GM12878 (cell line): Measurements from ENCODE around the gene GARNL3. TPM values are rescaled to one million over a fixed set of nuclear protein-coding genes. Genes with fewer than 3 reads are reported as not detected.

ENCODE experiments used
- ATAC-seq: fragments of 200-7000 bp; cut with Tn5 transposase; 3 replicates; pipeline ENCODE4 v1.9.1; 2020; ENCODE audit warnings: mild to moderate bottlenecking, moderate library complexity
- BruUV-seq: library from RNA; stranded (reverse); fragments of 400-500 nt; replicated peaks from 2 replicates; lab custom pipeline; 2021; lab: Mats Ljungman, UMichigan
- CTCF ChIA-PET: fragments of 300-600 bp; sonication (Branson Sonifier 250); formaldehyde crosslinking; extraction: SDS; loops from one replicate; lab custom pipeline; 2021; ENCODE audit warnings: inconsistent platforms; lab: Yijun Ruan, JAX
- POLR2A ChIA-PET: fragments of 350-600 bp; formaldehyde crosslinking; extraction: SDS; loops from one replicate; lab custom pipeline; 2021; ENCODE audit warnings: inconsistent platforms; lab: Charles Lee
- RAD21 ChIA-PET: fragments of 300-600 bp; sonication (Branson Sonifier 250); formaldehyde crosslinking; loops from one replicate; lab custom pipeline; 2023; ENCODE audit warnings: antibody characterized with exemption; ENCODE audit not compliant: unreplicated experiment; lab: Charles Lee
- SMC1A ChIA-PET: fragments of 300-600 bp; sonication (Branson Sonifier 250); formaldehyde crosslinking; loops from one replicate; lab custom pipeline; 2023; ENCODE audit not compliant: unreplicated experiment, uncharacterized antibody; lab: Charles Lee
- DNase-seq: peaks from one replicate; pipeline ENCODE4 v3.0.0-alpha.2; 2011; ENCODE audit warnings: low read depth, low spot score
- FAIRE-seq: peaks from 3 replicates; lab custom pipeline; 2011; peaks lifted over from hg19 to GRCh38; lab: Jason Lieb, UNC
- H2AFZ ChIP-seq: 2 replicates; pipeline ENCODE4 v1.6.0; 2011; ENCODE audit warnings: low read depth, low read length, control low read depth; ENCODE audit not compliant: control insufficient read depth
- H3K27ac ChIP-seq: 2 replicates; pipeline ENCODE4 v1.5.1; 2011; ENCODE audit warnings: control low read depth; ENCODE audit not compliant: control insufficient read depth, insufficient read depth
- H3K27me3 ChIP-seq, 2 experiments: replicated peaks in 1 of 2; 2 replicates each; pipeline versions ENCODE4 v1.6.0 to v1.6.1; 2011; ENCODE audit warnings: low read length in 1 of 2; ENCODE audit not compliant: control insufficient read depth in 2 of 2, insufficient read depth in 2 of 2
- H3K36me3 ChIP-seq, 2 experiments: 2 replicates each; pipeline ENCODE4 v1.5.1; 2011; ENCODE audit warnings: low read length in 1 of 2; ENCODE audit not compliant: control insufficient read depth in 2 of 2, insufficient read depth in 2 of 2
- H3K4me1 ChIP-seq: 2 replicates; pipeline ENCODE4 v1.6.1; 2011; ENCODE audit warnings: mild to moderate bottlenecking, low read length, moderate library complexity, mixed read lengths; ENCODE audit not compliant: control insufficient read depth, insufficient read depth
- H3K4me2 ChIP-seq: 2 replicates; pipeline ENCODE4 v1.6.0; 2011; ENCODE audit warnings: control low read depth; ENCODE audit not compliant: control insufficient read depth, insufficient read depth
- H3K4me3 ChIP-seq: fragments of 200-600 bp; sonication (generic); 2 replicates; pipeline ENCODE4 v1.5.1; 2016
- H3K79me2 ChIP-seq: 2 replicates; pipeline ENCODE4 v1.6.0; 2011; ENCODE audit warnings: low read length; ENCODE audit not compliant: control insufficient read depth, insufficient read depth
- H3K9ac ChIP-seq: 2 replicates; pipeline ENCODE4 v1.8.0; 2011; ENCODE audit warnings: low read length, control low read depth, mixed read lengths; ENCODE audit not compliant: control insufficient read depth, insufficient read depth
- H3K9me3 ChIP-seq: replicated peaks from 3 replicates; pipeline ENCODE4 v1.5.1; 2011; ENCODE audit warnings: mild to moderate bottlenecking, low read length; ENCODE audit not compliant: control insufficient read depth, insufficient read depth
- H4K20me1 ChIP-seq: 2 replicates; pipeline ENCODE4 v1.6.0; 2011; ENCODE audit not compliant: control insufficient read depth, insufficient read depth
- BRCA1 ChIP-seq: IDR thresholded peaks from 2 replicates; pipeline ENCODE4 v1.6.1; 2011; ENCODE audit warnings: low read depth, low read length, improper control_type of control experiment
- KDM1A ChIP-seq: fragments of 200-600 bp; sonication (generic); IDR thresholded peaks from 2 replicates; pipeline ENCODE4 v1.6.1; 2016; ENCODE audit warnings: borderline replicate concordance
- MTA2 ChIP-seq: fragments of 450-650 bp; IDR thresholded peaks from 2 replicates; pipeline ENCODE4 v1.6.1; 2016; ENCODE audit warnings: low read depth, mild to moderate bottlenecking, moderate library complexity
- MYC ChIP-seq: IDR thresholded peaks from 2 replicates; pipeline ENCODE4 v1.6.1; 2011; ENCODE audit warnings: mild to moderate bottlenecking, low read length, moderate library complexity, inconsistent platforms; ENCODE audit not compliant: insufficient read depth, insufficient replicate concordance, insufficient read length, severe bottlenecking
- NR2C2 ChIP-seq: IDR thresholded peaks from 2 replicates; pipeline ENCODE4 v1.6.1; 2011; ENCODE audit warnings: borderline replicate concordance, low read depth; ENCODE audit not compliant: control insufficient read depth, insufficient read length
- PML ChIP-seq: IDR thresholded peaks from 2 replicates; pipeline ENCODE4 v1.6.1; 2012; ENCODE audit warnings: low read length, inconsistent platforms
- RAD21 ChIP-seq: IDR thresholded peaks from 2 replicates; pipeline ENCODE4 v1.6.1; 2011; ENCODE audit warnings: mild to moderate bottlenecking, low read depth, low read length, moderate library complexity; ENCODE audit not compliant: insufficient read depth
- RELA ChIP-seq: fragments of 450-650 bp; IDR thresholded peaks from 2 replicates; pipeline ENCODE4 v1.8.0; 2014; ENCODE audit warnings: borderline replicate concordance; ENCODE audit not compliant: partially characterized antibody
- SIX5 ChIP-seq: IDR thresholded peaks from 2 replicates; pipeline ENCODE4 v1.6.1; 2011; ENCODE audit warnings: mild to moderate bottlenecking, low read depth, low read length, moderate library complexity; ENCODE audit not compliant: severe bottlenecking
- SMAD1 ChIP-seq: fragments of 450-650 bp; IDR thresholded peaks from 2 replicates; pipeline ENCODE4 v1.6.1; 2018; ENCODE audit warnings: mild to moderate bottlenecking, low read depth; ENCODE audit not compliant: partially characterized antibody
- SMAD5 ChIP-seq: IDR thresholded peaks from 2 replicates; pipeline ENCODE4 v1.6.1; 2016; ENCODE audit warnings: antibody characterized with exemption, low read depth
- SMC3 ChIP-seq: IDR thresholded peaks from 2 replicates; pipeline ENCODE4 v1.6.1; 2011; ENCODE audit warnings: low read length, improper control_type of control experiment, borderline replicate concordance
- SUZ12 ChIP-seq: fragments of 200-600 bp; sonication (generic); IDR thresholded peaks from one replicate; pipeline ENCODE4 v1.6.1; 2018; ENCODE audit warnings: antibody characterized with exemption, mild to moderate bottlenecking; ENCODE audit not compliant: unreplicated experiment
- WGBS: methylation state at CpG from one replicate; pipeline ENCODE4 v1.1.6; 2016; ENCODE audit warnings: low lambda C conversion rate; ENCODE audit not compliant: insufficient replicate concordance, insufficient coverage; ENCODE audit errors: missing lambda C conversion rate; 5-methylcytosine and 5-hydroxymethylcytosine counted together
- in situ Hi-C: fragments of 300-500 bp; cut with MboI; formaldehyde crosslinking; loops from 9 replicates; pipeline ENCODE4 v1.14.3; 2018; ENCODE audit warnings: mixed read lengths
- intact Hi-C: fragments of 100-400 bp; cut with micrococcal nuclease; formaldehyde crosslinking; loops from one replicate; pipeline ENCODE4 v1.14.2; 2022; ENCODE audit not compliant: unreplicated experiment
- polyA plus RNA-seq, 11 experiments: library from polyadenylated mRNA; depleted of rRNA in 4 of 11; unstranded in 6 of 11; stranded (reverse) in 5 of 11; fragments of >200 nt; fragmentation: Nextera tagmentation in 4 of 11; fragmentation: Illumina TruSeq in 1 of 11; extraction: Ambion mirVana in 4 of 11; extraction: Trizol in 1 of 11; gene quantifications; 1 replicate in 1 of 11; 2 replicates in 10 of 11; pipeline versions ENCODE4 v1.2.1 to v1.2.3, GENCODE V29; 2011 to 2016; ENCODE audit warnings: inconsistent platforms in 2 of 11, missing spikeins in 2 of 11, low read depth in 1 of 11
- total RNA-seq, 4 experiments: library from RNA; depleted of rRNA in 3 of 4; stranded (reverse); fragments of >200 nt in 3 of 4; fragmentation: Illumina TruSeq in 1 of 4; extraction: Trizol in 1 of 4; gene quantifications; 2 replicates each; pipeline versions ENCODE4 v1.2.1 to v1.2.3, GENCODE V29; 2013 to 2021
- TF ChIP-seq, protein P1 (sequence below): fragments of 450-650 bp; IDR thresholded peaks from 2 replicates; pipeline ENCODE4 v1.6.1; 2018; ENCODE audit warnings: mild to moderate bottlenecking, low read depth, moderate library complexity; ENCODE audit not compliant: partially characterized antibody

The GARNL3 gene
- total and polyA plus RNA-seq, 10 of the 15 experiments (the other 5 are each of a cell fraction or from before 2014, with no cell fraction given), result 0.89 to 13.2 (median 6.3) TPM

DNA sequence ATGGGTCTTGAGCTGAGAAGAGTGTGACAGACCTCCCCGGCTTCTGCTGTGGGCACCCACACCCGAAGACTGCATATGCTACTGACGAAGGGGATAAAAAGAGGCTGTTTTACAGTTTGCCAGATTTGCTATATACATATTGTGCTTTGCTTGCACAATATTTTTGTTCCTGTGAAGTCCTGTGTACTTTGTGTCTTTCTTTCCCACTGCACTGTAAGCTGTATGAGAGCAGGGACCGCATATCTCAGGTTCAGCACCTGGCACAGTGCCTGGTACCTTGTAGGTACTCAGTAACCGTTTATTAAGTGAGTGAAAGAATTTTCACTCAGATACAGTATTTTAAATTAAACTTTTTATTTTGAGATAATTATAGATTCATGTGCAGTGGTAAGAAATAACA lies 8.2 kb upstream of the GARNL3 start:
- BruUV-seq, result no TSS peak

DNA sequence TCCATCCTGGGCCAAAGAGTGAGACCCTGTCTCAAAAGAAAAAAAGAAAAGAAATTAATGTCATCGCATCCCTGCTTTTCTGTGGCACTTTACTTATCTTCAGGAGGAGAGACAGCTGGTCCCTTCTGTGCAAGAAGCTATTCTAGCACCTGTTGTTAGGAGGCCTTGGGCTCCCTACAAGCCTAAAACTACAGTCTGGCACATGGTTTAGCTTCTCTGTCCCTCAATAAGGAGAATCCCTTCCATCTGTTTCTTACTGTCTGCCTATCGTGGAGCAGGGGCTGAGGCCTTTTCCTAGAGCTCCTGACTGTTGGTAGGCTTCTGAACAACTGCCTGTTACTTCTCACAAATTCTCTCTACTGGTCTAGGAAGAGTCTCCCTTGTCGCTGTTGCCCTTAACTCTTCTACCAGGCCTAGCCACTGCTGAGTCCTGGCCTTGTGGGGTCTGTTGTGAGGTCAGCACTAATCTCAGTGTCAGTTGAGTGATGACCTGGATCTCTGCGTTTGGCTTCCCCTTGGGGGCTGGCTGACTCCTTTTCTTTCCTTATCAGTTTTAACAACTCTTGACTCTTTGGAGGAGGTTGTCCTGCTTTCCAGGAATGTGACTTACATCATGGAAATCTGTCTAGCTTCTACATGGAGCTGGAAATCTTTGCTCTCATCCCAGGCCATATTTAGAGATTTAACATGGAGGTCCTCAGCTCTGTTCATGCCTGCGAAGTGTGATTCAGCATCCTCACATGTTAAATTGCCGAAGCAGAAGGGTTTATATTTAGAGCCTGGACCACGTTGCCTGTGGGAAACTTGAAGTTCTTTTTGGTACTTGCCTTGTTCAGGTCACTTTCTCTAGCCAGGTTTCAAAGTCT lies 5.7 kb upstream of the GARNL3 start:
- Histone ChIP-seq H3K9ac (no peak overlapping the region), H3K79me2 (no peaks in the 10 kb centered on the region), H3K4me2 (no peak overlapping the region), H3K9me3 (no peaks in the 10 kb centered on the region), H3K27ac (no peak overlapping the region), H3K4me1 (no peaks in the 10 kb centered on the region), H3K4me3 (no peak overlapping the region), H3K27me3 (no peaks in the 10 kb centered on the region), H3K36me3 (no peaks in the 10 kb centered on the region), H4K20me1 (no peaks in the 10 kb centered on the region), H2AFZ (no peak overlapping the region)
- intact Hi-C loops (no loop called here), in situ Hi-C loops (no loop called here)
- SMC1A ChIA-PET, result no interaction called here
- DNase-seq (no peak), FAIRE-seq (no peak), ATAC-seq (no peak)
- RAD21 ChIA-PET, result no interaction called here
- CTCF ChIA-PET, result no interaction called here
- POLR2A ChIA-PET, result no interaction called here
- no TSS peak for BruUV-seq
- 72% methylated on average over 7 of the region's 7 CpGs for WGBS
- TF ChIP-seq RAD21, result no peak
- no peak for TF ChIP-seq MTA2
- no peak for TF ChIP-seq SMAD1
- TF ChIP-seq, protein P1, sequence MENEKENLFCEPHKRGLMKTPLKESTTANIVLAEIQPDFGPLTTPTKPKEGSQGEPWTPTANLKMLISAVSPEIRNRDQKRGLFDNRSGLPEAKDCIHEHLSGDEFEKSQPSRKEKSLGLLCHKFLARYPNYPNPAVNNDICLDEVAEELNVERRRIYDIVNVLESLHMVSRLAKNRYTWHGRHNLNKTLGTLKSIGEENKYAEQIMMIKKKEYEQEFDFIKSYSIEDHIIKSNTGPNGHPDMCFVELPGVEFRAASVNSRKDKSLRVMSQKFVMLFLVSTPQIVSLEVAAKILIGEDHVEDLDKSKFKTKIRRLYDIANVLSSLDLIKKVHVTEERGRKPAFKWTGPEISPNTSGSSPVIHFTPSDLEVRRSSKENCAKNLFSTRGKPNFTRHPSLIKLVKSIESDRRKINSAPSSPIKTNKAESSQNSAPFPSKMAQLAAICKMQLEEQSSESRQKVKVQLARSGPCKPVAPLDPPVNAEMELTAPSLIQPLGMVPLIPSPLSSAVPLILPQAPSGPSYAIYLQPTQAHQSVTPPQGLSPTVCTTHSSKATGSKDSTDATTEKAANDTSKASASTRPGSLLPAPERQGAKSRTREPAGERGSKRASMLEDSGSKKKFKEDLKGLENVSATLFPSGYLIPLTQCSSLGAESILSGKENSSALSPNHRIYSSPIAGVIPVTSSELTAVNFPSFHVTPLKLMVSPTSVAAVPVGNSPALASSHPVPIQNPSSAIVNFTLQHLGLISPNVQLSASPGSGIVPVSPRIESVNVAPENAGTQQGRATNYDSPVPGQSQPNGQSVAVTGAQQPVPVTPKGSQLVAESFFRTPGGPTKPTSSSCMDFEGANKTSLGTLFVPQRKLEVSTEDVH, result no peak
- no peak for TF ChIP-seq SIX5
- no peak for TF ChIP-seq BRCA1
- no peak for TF ChIP-seq RELA

More for the DNA sequence above, 8.2 kb upstream of the GARNL3 start:
- Histone ChIP-seq H4K20me1 (no peaks in the 10 kb centered on the region), H2AFZ (no peak overlapping the region), H3K27me3 (no peaks in the 10 kb centered on the region), H3K79me2 (no peaks in the 10 kb centered on the region), H3K9ac (no peak overlapping the region), H3K4me3 (no peak overlapping the region), H3K36me3 (no peaks in the 10 kb centered on the region), H3K27ac (no peak overlapping the region), H3K4me2 (no peak overlapping the region), H3K4me1 (no peaks in the 10 kb centered on the region), H3K9me3 (no peaks in the 10 kb centered on the region)
- ChIA-PET RAD21 (no interaction called here), POLR2A (no interaction called here), CTCF (no interaction called here), SMC1A (interaction anchor here (1.6 kb wide), 1 partner anchor 19 kb away, joined by 3 read pairs; no protein-coding TSS in a partner anchor)
- in situ Hi-C loops (no loop called here), intact Hi-C loops (no loop called here)
- FAIRE-seq (no peak), DNase-seq (no peak), ATAC-seq (no peak)
- no peak for TF ChIP-seq SMAD5
- no peak for TF ChIP-seq SUZ12
- TF ChIP-seq SMC3, result no peak
- no peak for TF ChIP-seq NR2C2
- no peak for TF ChIP-seq RELA
- no peak for TF ChIP-seq PML
- TF ChIP-seq MYC, result no peak
- TF ChIP-seq SMAD1, result no peak
- no peak for TF ChIP-seq KDM1A
- WGBS, result 98% methylated on average over 5 of the region's 5 CpGs
